Measurements from ENCODE around the gene CEP126.

CEP126 gene

GRCh38 chr11:102001657-102002338, 87.0 kb downstream of the CEP126 start:
- TF ChIP-seq, protein P1, sequence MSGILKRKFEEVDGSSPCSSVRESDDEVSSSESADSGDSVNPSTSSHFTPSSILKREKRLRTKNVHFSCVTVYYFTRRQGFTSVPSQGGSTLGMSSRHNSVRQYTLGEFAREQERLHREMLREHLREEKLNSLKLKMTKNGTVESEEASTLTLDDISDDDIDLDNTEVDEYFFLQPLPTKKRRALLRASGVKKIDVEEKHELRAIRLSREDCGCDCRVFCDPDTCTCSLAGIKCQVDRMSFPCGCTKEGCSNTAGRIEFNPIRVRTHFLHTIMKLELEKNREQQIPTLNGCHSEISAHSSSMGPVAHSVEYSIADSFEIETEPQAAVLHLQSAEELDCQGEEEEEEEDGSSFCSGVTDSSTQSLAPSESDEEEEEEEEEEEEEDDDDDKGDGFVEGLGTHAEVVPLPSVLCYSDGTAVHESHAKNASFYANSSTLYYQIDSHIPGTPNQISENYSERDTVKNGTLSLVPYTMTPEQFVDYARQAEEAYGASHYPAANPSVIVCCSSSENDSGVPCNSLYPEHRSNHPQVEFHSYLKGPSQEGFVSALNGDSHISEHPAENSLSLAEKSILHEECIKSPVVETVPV (CRISPR knock-in tag; IDR thresholded peaks at IDR 0.05): no peak
- TF ChIP-seq ZFP3 (CRISPR knock-in tag; IDR thresholded peaks at IDR 0.05) (no peak), OSR1 (CRISPR knock-in tag; IDR thresholded peaks at IDR 0.05) (no peak), TCF4 (CRISPR knock-in tag; IDR thresholded peaks at IDR 0.05; ENCODE audit: borderline replicate concordance) (no peak), ARNTL (CRISPR knock-in tag; IDR thresholded peaks at IDR 0.05; ENCODE audit: borderline replicate concordance, low read depth) (no peak), ISL1 (CRISPR knock-in tag; IDR thresholded peaks at IDR 0.05) (no peak), CSDC2 (CRISPR knock-in tag; IDR thresholded peaks at IDR 0.05) (no peak), ZNF8 (CRISPR knock-in tag; IDR thresholded peaks at IDR 0.05) (no peak), TOX (CRISPR knock-in tag; IDR thresholded peaks at IDR 0.05; ENCODE audit: borderline replicate concordance) (no peak), SNAI2 (CRISPR knock-in tag; IDR thresholded peaks at IDR 0.05) (no peak), PATZ1 (CRISPR knock-in tag; IDR thresholded peaks at IDR 0.05; ENCODE audit: borderline replicate concordance) (no peak), ZC3H10 (CRISPR knock-in tag; IDR thresholded peaks at IDR 0.05) (no peak), BACH2 (CRISPR knock-in tag; IDR thresholded peaks at IDR 0.05; ENCODE audit: borderline replicate concordance) (no peak), PPARA (CRISPR knock-in tag; IDR thresholded peaks at IDR 0.05; ENCODE audit: borderline replicate concordance) (no peak), ZNF565 (CRISPR knock-in tag; conservative IDR thresholded peaks at IDR 0.05; ENCODE audit: low read depth) (no peak), ESRRG (CRISPR knock-in tag; IDR thresholded peaks at IDR 0.05) (no peak), ZFP30 (CRISPR knock-in tag; IDR thresholded peaks at IDR 0.05) (no peak)
- TF ChIP-seq, protein P2, sequence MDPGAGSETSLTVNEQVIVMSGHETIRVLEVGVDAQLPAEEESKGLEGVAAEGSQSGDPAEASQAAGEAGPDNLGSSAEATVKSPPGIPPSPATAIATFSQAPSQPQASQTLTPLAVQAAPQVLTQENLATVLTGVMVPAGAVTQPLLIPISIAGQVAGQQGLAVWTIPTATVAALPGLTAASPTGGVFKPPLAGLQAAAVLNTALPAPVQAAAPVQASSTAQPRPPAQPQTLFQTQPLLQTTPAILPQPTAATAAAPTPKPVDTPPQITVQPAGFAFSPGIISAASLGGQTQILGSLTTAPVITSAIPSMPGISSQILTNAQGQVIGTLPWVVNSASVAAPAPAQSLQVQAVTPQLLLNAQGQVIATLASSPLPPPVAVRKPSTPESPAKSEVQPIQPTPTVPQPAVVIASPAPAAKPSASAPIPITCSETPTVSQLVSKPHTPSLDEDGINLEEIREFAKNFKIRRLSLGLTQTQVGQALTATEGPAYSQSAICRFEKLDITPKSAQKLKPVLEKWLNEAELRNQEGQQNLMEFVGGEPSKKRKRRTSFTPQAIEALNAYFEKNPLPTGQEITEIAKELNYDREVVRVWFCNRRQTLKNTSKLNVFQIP (CRISPR knock-in tag; IDR thresholded peaks at IDR 0.05; ENCODE audit: borderline replicate concordance, low read depth): no peak
- TF ChIP-seq, protein P3, sequence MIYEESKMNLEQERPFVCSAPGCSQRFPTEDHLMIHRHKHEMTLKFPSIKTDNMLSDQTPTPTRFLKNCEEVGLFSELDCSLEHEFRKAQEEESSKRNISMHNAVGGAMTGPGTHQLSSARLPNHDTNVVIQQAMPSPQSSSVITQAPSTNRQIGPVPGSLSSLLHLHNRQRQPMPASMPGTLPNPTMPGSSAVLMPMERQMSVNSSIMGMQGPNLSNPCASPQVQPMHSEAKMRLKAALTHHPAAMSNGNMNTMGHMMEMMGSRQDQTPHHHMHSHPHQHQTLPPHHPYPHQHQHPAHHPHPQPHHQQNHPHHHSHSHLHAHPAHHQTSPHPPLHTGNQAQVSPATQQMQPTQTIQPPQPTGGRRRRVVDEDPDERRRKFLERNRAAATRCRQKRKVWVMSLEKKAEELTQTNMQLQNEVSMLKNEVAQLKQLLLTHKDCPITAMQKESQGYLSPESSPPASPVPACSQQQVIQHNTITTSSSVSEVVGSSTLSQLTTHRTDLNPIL (CRISPR knock-in tag; IDR thresholded peaks at IDR 0.05; ENCODE audit: low read depth): no peak
- ATAC-seq: no peak

GRCh38 chr11:102004220-102004619, 89.4 kb downstream of the CEP126 start:
- no peak for TF ChIP-seq PATZ1 (CRISPR knock-in tag; IDR thresholded peaks at IDR 0.05; ENCODE audit: borderline replicate concordance)
- no peak for TF ChIP-seq ZC3H10 (CRISPR knock-in tag; IDR thresholded peaks at IDR 0.05)
- TF ChIP-seq ARNTL (CRISPR knock-in tag; IDR thresholded peaks at IDR 0.05; ENCODE audit: borderline replicate concordance, low read depth): no peak

GRCh38 chr11:102005306-102005705, 90.5 kb downstream of the CEP126 start:
- no peak for ATAC-seq
- TF ChIP-seq ZC3H10 (CRISPR knock-in tag; IDR thresholded peaks at IDR 0.05) (no peak), ZNF70 (CRISPR knock-in tag; IDR thresholded peaks at IDR 0.05) (no peak), PATZ1 (CRISPR knock-in tag; IDR thresholded peaks at IDR 0.05; ENCODE audit: borderline replicate concordance) (no peak), PPARA (CRISPR knock-in tag; IDR thresholded peaks at IDR 0.05; ENCODE audit: borderline replicate concordance) (no peak), ZFP3 (CRISPR knock-in tag; IDR thresholded peaks at IDR 0.05) (no peak), ARNTL (CRISPR knock-in tag; IDR thresholded peaks at IDR 0.05; ENCODE audit: borderline replicate concordance, low read depth) (no peak), ZFP30 (CRISPR knock-in tag; IDR thresholded peaks at IDR 0.05) (no peak), OSR1 (CRISPR knock-in tag; IDR thresholded peaks at IDR 0.05) (no peak), CSDC2 (CRISPR knock-in tag; IDR thresholded peaks at IDR 0.05) (no peak), ZNF565 (CRISPR knock-in tag; conservative IDR thresholded peaks at IDR 0.05; ENCODE audit: low read depth) (no peak), BACH2 (CRISPR knock-in tag; IDR thresholded peaks at IDR 0.05; ENCODE audit: borderline replicate concordance) (no peak), TOX (CRISPR knock-in tag; IDR thresholded peaks at IDR 0.05; ENCODE audit: borderline replicate concordance) (no peak)
- TF ChIP-seq, protein P4, sequence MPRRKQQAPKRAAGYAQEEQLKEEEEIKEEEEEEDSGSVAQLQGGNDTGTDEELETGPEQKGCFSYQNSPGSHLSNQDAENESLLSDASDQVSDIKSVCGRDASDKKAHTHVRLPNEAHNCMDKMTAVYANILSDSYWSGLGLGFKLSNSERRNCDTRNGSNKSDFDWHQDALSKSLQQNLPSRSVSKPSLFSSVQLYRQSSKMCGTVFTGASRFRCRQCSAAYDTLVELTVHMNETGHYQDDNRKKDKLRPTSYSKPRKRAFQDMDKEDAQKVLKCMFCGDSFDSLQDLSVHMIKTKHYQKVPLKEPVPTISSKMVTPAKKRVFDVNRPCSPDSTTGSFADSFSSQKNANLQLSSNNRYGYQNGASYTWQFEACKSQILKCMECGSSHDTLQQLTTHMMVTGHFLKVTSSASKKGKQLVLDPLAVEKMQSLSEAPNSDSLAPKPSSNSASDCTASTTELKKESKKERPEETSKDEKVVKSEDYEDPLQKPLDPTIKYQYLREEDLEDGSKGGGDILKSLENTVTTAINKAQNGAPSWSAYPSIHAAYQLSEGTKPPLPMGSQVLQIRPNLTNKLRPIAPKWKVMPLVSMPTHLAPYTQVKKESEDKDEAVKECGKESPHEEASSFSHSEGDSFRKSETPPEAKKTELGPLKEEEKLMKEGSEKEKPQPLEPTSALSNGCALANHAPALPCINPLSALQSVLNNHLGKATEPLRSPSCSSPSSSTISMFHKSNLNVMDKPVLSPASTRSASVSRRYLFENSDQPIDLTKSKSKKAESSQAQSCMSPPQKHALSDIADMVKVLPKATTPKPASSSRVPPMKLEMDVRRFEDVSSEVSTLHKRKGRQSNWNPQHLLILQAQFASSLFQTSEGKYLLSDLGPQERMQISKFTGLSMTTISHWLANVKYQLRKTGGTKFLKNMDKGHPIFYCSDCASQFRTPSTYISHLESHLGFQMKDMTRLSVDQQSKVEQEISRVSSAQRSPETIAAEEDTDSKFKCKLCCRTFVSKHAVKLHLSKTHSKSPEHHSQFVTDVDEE (CRISPR knock-in tag; IDR thresholded peaks at IDR 0.05): no peak
- TF ChIP-seq, protein P1 (CRISPR knock-in tag; IDR thresholded peaks at IDR 0.05): no peak

More at GRCh38 chr11:102004220-102004619, 89.4 kb downstream of the CEP126 start:
- ATAC-seq: no peak

Measured in SK-N-SH treated with all-trans-retinoic acid at 6 μM for 48 hours (cell line).